H1 (cell line): ENCODE measurements around the gene PLEKHA5.

Experiments
- BACH1 ChIP-seq: IDR thresholded peaks from 2 replicates; pipeline ENCODE4 v1.6.1; 2012; ENCODE audit warnings: low read length, improper control_type of control experiment
- CREB1 ChIP-seq: IDR thresholded peaks from 2 replicates; pipeline ENCODE4 v1.6.1; 2012; ENCODE audit warnings: inconsistent platforms
- EP300 ChIP-seq, 2 experiments: IDR thresholded peaks; 1 replicate in 1 of 2; 2 replicates in 1 of 2; pipeline ENCODE4 v1.6.1; 2011 to 2012; ENCODE audit warnings: low read depth in 2 of 2, low read length in 2 of 2, mild to moderate bottlenecking in 2 of 2, borderline replicate concordance in 1 of 2, inconsistent platforms in 1 of 2, moderate library complexity in 1 of 2
- TF ChIP-seq, protein P1 (sequence below), 3 experiments: IDR thresholded peaks; 1 replicate in 2 of 3; 2 replicates in 1 of 3; pipeline versions ENCODE4 v1.5.1 to v1.6.1; 2011; ENCODE audit warnings: low read length in 3 of 3, mild to moderate bottlenecking in 3 of 3, inconsistent platforms in 2 of 3, low read depth in 1 of 3, moderate library complexity in 1 of 3; ENCODE audit not compliant: insufficient read depth in 1 of 3; ENCODE audit errors: control extremely low read depth in 1 of 3

DNA sequence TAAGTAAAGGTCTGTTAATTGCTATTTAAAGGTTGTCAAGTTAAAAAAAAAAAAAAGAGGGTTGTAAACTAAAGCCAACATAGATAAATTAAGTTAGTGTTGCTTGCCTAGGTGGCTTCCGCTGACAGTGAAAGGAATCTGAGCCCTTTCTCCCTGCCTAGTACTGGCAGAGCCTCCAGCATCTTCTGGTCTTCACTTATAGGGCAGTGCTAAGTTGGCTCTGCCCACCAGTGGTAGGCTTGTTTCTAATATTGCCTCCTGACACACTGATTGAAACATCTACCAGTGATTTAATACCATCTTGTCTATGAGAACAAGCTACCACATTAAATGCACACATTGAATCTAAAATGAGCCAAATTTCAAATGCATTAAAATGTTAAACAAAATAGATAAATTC, 39.7 kb downstream of the PLEKHA5 start:
- TF ChIP-seq BACH1 (no peak), CREB1 (no peak), EP300 (IDR thresholded peaks at IDR 0.05; ENCODE audit: borderline replicate concordance in 1 of 2, low read depth in 2 of 2, low read length in 2 of 2) (no peak)
- TF ChIP-seq, protein P1, sequence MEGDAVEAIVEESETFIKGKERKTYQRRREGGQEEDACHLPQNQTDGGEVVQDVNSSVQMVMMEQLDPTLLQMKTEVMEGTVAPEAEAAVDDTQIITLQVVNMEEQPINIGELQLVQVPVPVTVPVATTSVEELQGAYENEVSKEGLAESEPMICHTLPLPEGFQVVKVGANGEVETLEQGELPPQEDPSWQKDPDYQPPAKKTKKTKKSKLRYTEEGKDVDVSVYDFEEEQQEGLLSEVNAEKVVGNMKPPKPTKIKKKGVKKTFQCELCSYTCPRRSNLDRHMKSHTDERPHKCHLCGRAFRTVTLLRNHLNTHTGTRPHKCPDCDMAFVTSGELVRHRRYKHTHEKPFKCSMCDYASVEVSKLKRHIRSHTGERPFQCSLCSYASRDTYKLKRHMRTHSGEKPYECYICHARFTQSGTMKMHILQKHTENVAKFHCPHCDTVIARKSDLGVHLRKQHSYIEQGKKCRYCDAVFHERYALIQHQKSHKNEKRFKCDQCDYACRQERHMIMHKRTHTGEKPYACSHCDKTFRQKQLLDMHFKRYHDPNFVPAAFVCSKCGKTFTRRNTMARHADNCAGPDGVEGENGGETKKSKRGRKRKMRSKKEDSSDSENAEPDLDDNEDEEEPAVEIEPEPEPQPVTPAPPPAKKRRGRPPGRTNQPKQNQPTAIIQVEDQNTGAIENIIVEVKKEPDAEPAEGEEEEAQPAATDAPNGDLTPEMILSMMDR (IDR thresholded peaks at IDR 0.05; ENCODE audit: control extremely low read depth in 1 of 3, insufficient read depth in 1 of 3, low read depth in 1 of 3, low read length in 3 of 3) = no peak
